Measurements from ENCODE around the gene C1orf167. TPM values are rescaled to one million over a fixed set of nuclear protein-coding genes. Genes with fewer than 3 reads are reported as not detected.

C1orf167 gene
- total RNA-seq, 1 experiment from 2014 or later: not detected

DNA sequence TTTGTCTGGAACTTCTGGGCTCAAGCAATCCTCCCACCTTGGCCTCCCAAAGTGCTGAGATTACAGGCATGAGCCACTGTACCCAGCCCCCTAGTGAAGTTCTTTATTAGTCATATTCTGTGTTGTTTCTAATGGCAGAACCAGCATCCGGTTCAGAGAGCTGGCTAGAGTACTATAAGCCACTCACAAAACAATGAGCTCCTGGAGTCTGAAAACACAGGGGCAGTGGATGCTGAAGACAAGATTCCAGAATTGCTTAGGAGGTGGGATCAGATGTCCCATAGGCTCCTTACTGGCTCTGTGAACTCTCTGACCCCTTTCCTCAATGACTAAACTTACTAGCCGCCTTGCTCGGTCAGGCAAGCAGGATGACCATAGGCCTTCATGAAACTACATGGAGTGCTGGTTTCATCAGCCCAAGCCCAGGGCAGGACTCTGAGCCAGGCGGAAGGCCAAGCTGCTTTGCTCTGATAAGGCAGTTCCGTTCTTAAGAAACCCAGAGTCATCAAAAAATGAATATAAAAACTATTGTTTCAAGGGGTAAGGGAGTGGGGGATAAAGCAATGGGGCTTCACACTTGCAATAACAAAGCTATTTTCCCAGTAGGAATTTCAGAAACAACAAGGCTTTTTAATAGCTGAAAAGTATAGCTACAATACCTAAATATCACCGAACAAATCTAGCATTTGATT, 35.7 kb downstream of the C1orf167 start:
- ChIA-PET POLR2A (interaction anchor here (0.5 to 1.5 kb wide), 7 partner anchors 10 to 727 kb away, joined by 3 to 5 read pairs (median 4); no protein-coding TSS in a partner anchor), CTCF (interaction anchor here (0.5 to 1.8 kb wide), 4 partner anchors 9 to 330 kb away, joined by 3 to 9 read pairs (median 4); partner anchors contain the start of gene CLCN6)
- no peak for DNase-seq (ENCODE audit: unreplicated experiment)
- Mint-ChIP-seq H3K27ac (ENCODE audit: low read depth, unreplicated experiment) (no peak overlapping the region), H3K4me3 (ENCODE audit: unreplicated experiment) (no peak overlapping the region), H3K4me1 (ENCODE audit: insufficient read depth, unreplicated experiment) (peaks cover 3% of the 10 kb centered on the region), H3K9me3 (ENCODE audit: unreplicated experiment) (no peaks in the 10 kb centered on the region), H3K27me3 (ENCODE audit: insufficient read depth, unreplicated experiment) (no peaks in the 10 kb centered on the region), H3K36me3 (ENCODE audit: insufficient read depth, unreplicated experiment) (peaks cover 42% of the 10 kb centered on the region)
- intact Hi-C loops (cut with micrococcal nuclease): no loop called here
- TF ChIP-seq CTCF (IDR thresholded peaks at IDR 0.05; ENCODE audit: unreplicated experiment): no peak
- no TSS peak for BruUV-seq (replicated peaks)

GRCh38 chr1:11799099-11799498, 37.1 kb downstream of the C1orf167 start:
- intact Hi-C loops (cut with micrococcal nuclease): no loop called here
- DNase-seq (ENCODE audit: unreplicated experiment): no peak
- POLR2A ChIA-PET: no interaction called here
- no TSS peak for BruUV-seq (replicated peaks)
- CTCF ChIA-PET: no interaction called here
- TF ChIP-seq CTCF (IDR thresholded peaks at IDR 0.05; ENCODE audit: unreplicated experiment): no peak
- H3K4me3 Mint-ChIP-seq (ENCODE audit: unreplicated experiment): no peak overlapping the region
- peaks cover 17% of the 10 kb centered on the region for H3K4me1 Mint-ChIP-seq (ENCODE audit: insufficient read depth, unreplicated experiment)
- no peak overlapping the region for H3K27ac Mint-ChIP-seq (ENCODE audit: low read depth, unreplicated experiment)
- H3K27me3 Mint-ChIP-seq (ENCODE audit: insufficient read depth, unreplicated experiment): no peaks in the 10 kb centered on the region
- no peaks in the 10 kb centered on the region for H3K9me3 Mint-ChIP-seq (ENCODE audit: unreplicated experiment)
- H3K36me3 Mint-ChIP-seq (ENCODE audit: insufficient read depth, unreplicated experiment): peaks cover 36% of the 10 kb centered on the region

DNA sequence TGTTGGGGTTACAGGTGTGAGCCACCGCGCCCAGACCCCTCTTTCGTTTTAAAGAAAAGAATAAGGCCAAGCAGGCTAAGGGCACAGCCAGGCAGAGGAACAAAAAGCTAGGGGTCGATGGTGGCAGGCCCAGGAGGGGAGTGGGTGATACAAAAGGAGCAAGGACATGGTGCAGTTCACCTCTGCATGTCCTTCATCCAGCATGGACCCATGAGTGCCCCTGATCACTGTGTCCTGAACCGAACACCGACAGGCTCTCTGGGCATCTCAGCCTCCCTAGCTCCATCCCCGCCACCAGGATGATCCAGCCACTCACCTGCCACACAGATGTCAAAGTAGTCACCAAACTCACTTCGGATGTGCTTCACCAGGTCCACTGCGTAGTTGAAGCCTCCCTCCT, 37.9 kb downstream of the C1orf167 start:
- Mint-ChIP-seq H3K4me3 (ENCODE audit: unreplicated experiment) (no peak overlapping the region), H3K9me3 (ENCODE audit: unreplicated experiment) (no peaks in the 10 kb centered on the region), H3K36me3 (ENCODE audit: insufficient read depth, unreplicated experiment) (peaks cover 34% of the 10 kb centered on the region), H3K27ac (ENCODE audit: low read depth, unreplicated experiment) (no peak overlapping the region), H3K4me1 (ENCODE audit: insufficient read depth, unreplicated experiment) (peaks cover 17% of the 10 kb centered on the region), H3K27me3 (ENCODE audit: insufficient read depth, unreplicated experiment) (no peaks in the 10 kb centered on the region)
- ChIA-PET POLR2A (interaction anchor here (0.6 kb wide), 1 partner anchor 749 kb away, joined by 3 read pairs; no protein-coding TSS in a partner anchor), CTCF (no interaction called here)
- TF ChIP-seq CTCF (IDR thresholded peaks at IDR 0.05; ENCODE audit: unreplicated experiment): no peak
- BruUV-seq (replicated peaks): no TSS peak
- intact Hi-C loops (cut with micrococcal nuclease): no loop called here
- no peak for DNase-seq (ENCODE audit: unreplicated experiment)

DNA sequence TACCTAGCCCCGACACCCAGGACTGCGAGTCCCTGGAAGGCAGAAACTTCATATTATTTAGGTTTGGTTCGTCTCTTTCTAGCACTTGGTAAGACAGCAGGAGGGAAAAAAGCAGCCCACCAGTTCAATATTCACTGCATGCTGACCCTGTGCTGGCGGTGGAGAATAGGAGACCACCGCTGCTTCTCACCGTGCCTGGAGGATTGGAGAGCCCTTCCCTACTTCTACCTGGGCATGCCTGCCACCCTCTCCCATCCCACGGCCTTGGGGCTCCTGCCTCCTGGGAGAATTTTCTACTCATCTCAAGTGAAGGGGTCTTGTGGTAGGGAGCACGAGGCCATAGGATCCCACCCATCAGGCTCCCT, 38.4 kb downstream of the C1orf167 start:
- POLR2A ChIA-PET: interaction anchor here (4.9 kb wide), 1 partner anchor 11 kb away, joined by 87 read pairs; no protein-coding TSS in a partner anchor
- no TSS peak for BruUV-seq (replicated peaks)
- Mint-ChIP-seq H3K4me1 (ENCODE audit: insufficient read depth, unreplicated experiment) (peaks cover 17% of the 10 kb centered on the region), H3K27ac (ENCODE audit: low read depth, unreplicated experiment) (no peak overlapping the region), H3K9me3 (ENCODE audit: unreplicated experiment) (no peaks in the 10 kb centered on the region), H3K27me3 (ENCODE audit: insufficient read depth, unreplicated experiment) (no peaks in the 10 kb centered on the region), H3K4me3 (ENCODE audit: unreplicated experiment) (no peak overlapping the region), H3K36me3 (ENCODE audit: insufficient read depth, unreplicated experiment) (peaks cover 38% of the 10 kb centered on the region)
- CTCF ChIA-PET: interaction anchor here (1.0 kb wide), 1 partner anchor 15 kb away, joined by 3 read pairs; no protein-coding TSS in a partner anchor
- no peak for TF ChIP-seq CTCF (IDR thresholded peaks at IDR 0.05; ENCODE audit: unreplicated experiment)
- no peak for DNase-seq (ENCODE audit: unreplicated experiment)
- intact Hi-C loops (cut with micrococcal nuclease): no loop called here

Measured in MCF 10A (cell line).